ENCODE data around the gene DAND5. TPM values are rescaled to one million over a fixed set of nuclear protein-coding genes. Genes with fewer than 3 reads are reported as not detected.

Gene DAND5
- total RNA-seq, 2 experiments from 2014 or later = 0.21 to 0.26 TPM

- Mint-ChIP-seq H3K4me1 (peaks cover 63% of the 10 kb centered on the region), H3K27me3 (no peaks in the 10 kb centered on the region), H3K4me3 (peak within 1 kb of the TSS; percentile 100), H3K36me3 (peaks cover 45% of the 10 kb centered on the region), H3K27ac (peak within 1 kb of the TSS; percentile 95), H3K9me3 (ENCODE audit: low read depth) (no peaks in the 10 kb centered on the region)
- DNase-seq = peak; percentile 100
- peak; percentile 92 for ATAC-seq
- CTCF ChIA-PET = interaction anchor here (0.8 to 1.8 kb wide), 9 partner anchors 9 to 142 kb away, joined by 3 to 12 read pairs (median 6); partner anchors contain the start of genes GADD45GIP1, GCDH and SYCE2
These were observed 31.2 kb upstream of the DAND5 start, which contains the start of gene CALR for GRCh38 chr19:12937927-12938778. CALR (plus strand) TSS chr19:12938609; CDS start chr19:12938680, 71 bp downstream.

- Mint-ChIP-seq H3K9me3 (ENCODE audit: low read depth) (no peaks in the 10 kb centered on the region), H3K27ac (peak overlapping the region; percentile 95), H3K4me1 (peaks cover 68% of the 10 kb centered on the region), H3K4me3 (peak overlapping the region; percentile 100), H3K27me3 (no peaks in the 10 kb centered on the region), H3K36me3 (peaks cover 53% of the 10 kb centered on the region)
- peak; percentile 69 for DNase-seq
- CTCF ChIA-PET = interaction anchor here (1.0 to 1.8 kb wide), 7 partner anchors 17 to 54 kb away, joined by 3 to 12 read pairs (median 7); partner anchors contain the start of genes GCDH and SYCE2
- peak; percentile 3 for ATAC-seq
These were observed 30.4 kb upstream of the DAND5 start for GRCh38 chr19:12938779-12939601.

- H3K9me3 Mint-ChIP-seq (ENCODE audit: low read depth) = no peaks in the 10 kb centered on the region
- peak overlapping the region; percentile 95 for H3K27ac Mint-ChIP-seq
These were observed 29.4 kb upstream of the DAND5 start for GRCh38 chr19:12939975-12940423.

GRCh38 chr19:12940897-12941296 is 28.5 kb upstream of the DAND5 start:
- Mint-ChIP-seq H3K27me3 (no peaks in the 10 kb centered on the region), H3K4me1 (peaks cover 75% of the 10 kb centered on the region), H3K9me3 (ENCODE audit: low read depth) (no peaks in the 10 kb centered on the region), H3K36me3 (peaks cover 66% of the 10 kb centered on the region), H3K4me3 (peak overlapping the region; percentile 100), H3K27ac (peak overlapping the region; percentile 95)
- DNase-seq (no peak), ATAC-seq (no peak)
- CTCF ChIA-PET = interaction anchor here (0.8 to 1.4 kb wide), 3 partner anchors 8 to 56 kb away, joined by 3 to 7 read pairs (median 5); no protein-coding TSS in a partner anchor

More at GRCh38 chr19:12939975-12940423, 29.4 kb upstream of the DAND5 start:
- Mint-ChIP-seq H3K36me3 (peaks cover 58% of the 10 kb centered on the region), H3K27me3 (no peaks in the 10 kb centered on the region), H3K4me3 (peak overlapping the region; percentile 100), H3K4me1 (peaks cover 72% of the 10 kb centered on the region)
- ATAC-seq (no peak), DNase-seq (no peak)
- CTCF ChIA-PET = interaction anchor here (1.0 kb wide), 2 partner anchors 18 to 55 kb away, joined by 3 to 4 read pairs; no protein-coding TSS in a partner anchor

GRCh38 chr19:12943437-12944044 is 25.8 kb upstream of the DAND5 start:
- Mint-ChIP-seq H3K27me3 (no peaks in the 10 kb centered on the region), H3K36me3 (peaks cover 77% of the 10 kb centered on the region), H3K4me3 (peak overlapping the region; percentile 8), H3K9me3 (ENCODE audit: low read depth) (no peaks in the 10 kb centered on the region), H3K27ac (peak overlapping the region; percentile 79), H3K4me1 (peaks cover 76% of the 10 kb centered on the region)
- DNase-seq = no peak
- CTCF ChIA-PET = no interaction called here
- ATAC-seq = no peak

GRCh38 chr19:12944104-12944674 is 25.2 kb upstream of the DAND5 start:
- no peaks in the 10 kb centered on the region for H3K27me3 Mint-ChIP-seq
- H3K4me3 Mint-ChIP-seq = no peak overlapping the region
- ATAC-seq (no peak), DNase-seq (no peak)
- peaks cover 73% of the 10 kb centered on the region for H3K36me3 Mint-ChIP-seq
- CTCF ChIA-PET = no interaction called here
- H3K27ac Mint-ChIP-seq = peak overlapping the region; percentile 97
- H3K9me3 Mint-ChIP-seq (ENCODE audit: low read depth) = no peaks in the 10 kb centered on the region
- peaks cover 72% of the 10 kb centered on the region for H3K4me1 Mint-ChIP-seq

- Mint-ChIP-seq H3K4me3 (peak within 1 kb of the TSS; percentile 85), H3K27ac (peak within 1 kb of the TSS; percentile 97), H3K9me3 (ENCODE audit: low read depth) (no peaks in the 10 kb centered on the region), H3K27me3 (no peaks in the 10 kb centered on the region), H3K4me1 (peaks cover 67% of the 10 kb centered on the region), H3K36me3 (peaks cover 71% of the 10 kb centered on the region)
- ATAC-seq (peak; percentile 83), DNase-seq (peak; percentile 99)
- CTCF ChIA-PET = interaction anchor here (1.0 to 2.4 kb wide), 3 partner anchors 12 to 60 kb away, joined by 3 to 15 read pairs (median 4); partner anchors contain the start of gene FARSA
These were observed 23.8 kb upstream of the DAND5 start, which contains the start of gene RAD23A for GRCh38 chr19:12945479-12946091. RAD23A (plus strand) TSS chr19:12945862; CDS start chr19:12945949, 87 bp downstream.

GRCh38 chr19:12946092-12946721 is 23.2 kb upstream of the DAND5 start:
- peak overlapping the region; percentile 97 for H3K27ac Mint-ChIP-seq

GRCh38 chr19:12946731-12947496 is 22.5 kb upstream of the DAND5 start:
- peaks cover 70% of the 10 kb centered on the region for H3K36me3 Mint-ChIP-seq
- H3K27me3 Mint-ChIP-seq = no peaks in the 10 kb centered on the region
- H3K27ac Mint-ChIP-seq = peak overlapping the region; percentile 97
- H3K9me3 Mint-ChIP-seq (ENCODE audit: low read depth) = no peaks in the 10 kb centered on the region
- peak overlapping the region; percentile 85 for H3K4me3 Mint-ChIP-seq
- DNase-seq = no peak
- no peak for ATAC-seq
- CTCF ChIA-PET = interaction anchor here (0.6 to 2.4 kb wide), 7 partner anchors 9 to 77 kb away, joined by 3 to 15 read pairs (median 3); partner anchors contain the start of gene GADD45GIP1
- H3K4me1 Mint-ChIP-seq = peaks cover 65% of the 10 kb centered on the region

More at GRCh38 chr19:12946092-12946721, 23.2 kb upstream of the DAND5 start:
- peak; percentile 74 for DNase-seq
- H3K4me3 Mint-ChIP-seq = peak overlapping the region; percentile 85
- H3K9me3 Mint-ChIP-seq (ENCODE audit: low read depth) = no peaks in the 10 kb centered on the region
- peaks cover 65% of the 10 kb centered on the region for H3K4me1 Mint-ChIP-seq
- ATAC-seq = peak; percentile 67
- peaks cover 71% of the 10 kb centered on the region for H3K36me3 Mint-ChIP-seq
- no peaks in the 10 kb centered on the region for H3K27me3 Mint-ChIP-seq
- CTCF ChIA-PET = interaction anchor here (0.9 to 2.4 kb wide), 6 partner anchors 8 to 61 kb away, joined by 3 to 15 read pairs (median 4); partner anchors contain the start of gene FARSA

- H3K27ac Mint-ChIP-seq = peak overlapping the region; percentile 0
These were observed 21.4 kb upstream of the DAND5 start for GRCh38 chr19:12947702-12948611.

More at GRCh38 chr19:12947702-12948611, 21.4 kb upstream of the DAND5 start:
- peaks cover 66% of the 10 kb centered on the region for H3K36me3 Mint-ChIP-seq
- H3K27me3 Mint-ChIP-seq = no peaks in the 10 kb centered on the region
- CTCF ChIA-PET = interaction anchor here (0.6 to 1.3 kb wide), 3 partner anchors 9 to 78 kb away, joined by 3 to 5 read pairs (median 3); partner anchors contain the start of gene GADD45GIP1
- no peaks in the 10 kb centered on the region for H3K9me3 Mint-ChIP-seq (ENCODE audit: low read depth)
- H3K4me3 Mint-ChIP-seq = no peak overlapping the region
- DNase-seq (no peak), ATAC-seq (no peak)
- H3K4me1 Mint-ChIP-seq = peaks cover 59% of the 10 kb centered on the region
